ENCODE data around the gene LEFTY2.
"Not testable (repeated sequence)": the region's sequence is repeated elsewhere in the genome, so short reads cannot be mapped to it uniquely, and the experiment has no call there.

LEFTY2 gene

GRCh38 chr1:225899044-225899925 lies 41.7 kb downstream of the LEFTY2 start:
- no peak for DNase-seq

- DNase-seq = peak in 1 of 2 experiments; percentile 24
Measured at GRCh38 chr1:225897595-225898514, 43.2 kb downstream of the LEFTY2 start.

- DNase-seq = peak; percentile 50 to 69
Measured at GRCh38 chr1:225896937-225897549, 44.0 kb downstream of the LEFTY2 start.

GRCh38 chr1:225896494-225896893 lies 44.5 kb downstream of the LEFTY2 start:
- DNase-seq = no peak

- DNase-seq = no peak
Measured at GRCh38 chr1:225892307-225892706, 48.7 kb downstream of the LEFTY2 start.

GRCh38 chr1:225891229-225891972 lies 49.6 kb downstream of the LEFTY2 start:
- no peak for DNase-seq

GRCh38 chr1:225890346-225891228 lies 50.4 kb downstream of the LEFTY2 start:
- DNase-seq = no peak

- DNase-seq = no peak
Measured at GRCh38 chr1:225889743-225890142, 51.3 kb downstream of the LEFTY2 start.

- no peak for DNase-seq
Measured at GRCh38 chr1:225888898-225889601, 52.0 kb downstream of the LEFTY2 start, which contains the start of gene LEFTY1. TSS of gene LEFTY1 (minus strand) at chr1:225889146. CDS start at chr1:225889066, 80 bp downstream.

GRCh38 chr1:225888289-225888897 lies 52.6 kb downstream of the LEFTY2 start:
- no peak for DNase-seq

GRCh38 chr1:225887554-225888288 lies 53.3 kb downstream of the LEFTY2 start:
- DNase-seq = not testable (repeated sequence)

GRCh38 chr1:225887030-225887314 lies 54.0 kb downstream of the LEFTY2 start:
- no peak for DNase-seq
